IPS-18c (cell line): ENCODE data around the gene AXIN1.
"Not testable (repeated sequence)": the region's sequence is repeated elsewhere in the genome, so short reads cannot be mapped to it uniquely, and the experiment has no call there.

ENCODE experiments used
- H3K4me3 ChIP-seq: 2 replicates; pipeline ENCODE4 v1.7.0; 2013; ENCODE audit warnings: low read depth, mild to moderate bottlenecking, low read length, moderate library complexity; ENCODE audit not compliant: insufficient read depth
- H3K9me3 ChIP-seq: one replicate; pipeline ENCODE4 v1.6.1; 2013; ENCODE audit warnings: mild to moderate bottlenecking, low read length, moderate library complexity; ENCODE audit not compliant: control insufficient read depth, insufficient read depth

The AXIN1 gene

GRCh38 chr16:346587-346986, 5.9 kb downstream of the AXIN1 start:
- no peak overlapping the region for H3K4me3 ChIP-seq

GRCh38 chr16:345772-346171, 6.8 kb downstream of the AXIN1 start:
- Histone ChIP-seq H3K9me3 (peaks cover 2% of the 10 kb centered on the region), H3K4me3 (no peak overlapping the region)

More at GRCh38 chr16:346587-346986, 5.9 kb downstream of the AXIN1 start:
- H3K9me3 ChIP-seq = peaks cover 2% of the 10 kb centered on the region

- H3K4me3 ChIP-seq = no peak overlapping the region
- H3K9me3 ChIP-seq = peaks cover 2% of the 10 kb centered on the region
Measured at GRCh38 chr16:342455-343213, 9.9 kb downstream of the AXIN1 start.

GRCh38 chr16:341974-342336, 10.6 kb downstream of the AXIN1 start:
- H3K4me3 ChIP-seq = not testable (repeated sequence)

GRCh38 chr16:341095-341973, 11.2 kb downstream of the AXIN1 start:
- not testable (repeated sequence) for H3K9me3 ChIP-seq, H3K4me3 ChIP-seq

More at GRCh38 chr16:341974-342336, 10.6 kb downstream of the AXIN1 start:
- H3K9me3 ChIP-seq = not testable (repeated sequence)

- Histone ChIP-seq H3K9me3 (peaks cover 2% of the 10 kb centered on the region), H3K4me3 (no peak overlapping the region)
Measured at GRCh38 chr16:340370-341091, 12.0 kb downstream of the AXIN1 start.

- Histone ChIP-seq H3K9me3 (peaks cover 2% of the 10 kb centered on the region), H3K4me3 (no peak overlapping the region)
Measured at GRCh38 chr16:339680-340079, 12.8 kb downstream of the AXIN1 start.

- Histone ChIP-seq H3K9me3 (peaks cover 2% of the 10 kb centered on the region), H3K4me3 (no peak overlapping the region)
Measured at GRCh38 chr16:337975-338575, 14.4 kb downstream of the AXIN1 start.

- Histone ChIP-seq H3K9me3 (no peaks in the 10 kb centered on the region), H3K4me3 (no peak overlapping the region)
Measured at GRCh38 chr16:337437-337836, 15.1 kb downstream of the AXIN1 start.

GRCh38 chr16:336269-336668, 16.3 kb downstream of the AXIN1 start:
- H3K4me3 ChIP-seq = no peak overlapping the region
- H3K9me3 ChIP-seq = no peaks in the 10 kb centered on the region

- H3K9me3 ChIP-seq, H3K4me3 ChIP-seq: not testable (repeated sequence)
Measured at GRCh38 chr16:334861-335632, 17.5 kb downstream of the AXIN1 start.

- not testable (repeated sequence) for H3K9me3 ChIP-seq, H3K4me3 ChIP-seq
Measured at GRCh38 chr16:334164-334832, 18.2 kb downstream of the AXIN1 start.

GRCh38 chr16:333406-334094, 19.0 kb downstream of the AXIN1 start:
- no peaks in the 10 kb centered on the region for H3K9me3 ChIP-seq
- no peak overlapping the region for H3K4me3 ChIP-seq

- H3K9me3 ChIP-seq, H3K4me3 ChIP-seq: not testable (repeated sequence)
Measured at GRCh38 chr16:331181-331814, 21.2 kb downstream of the AXIN1 start.

- H3K4me3 ChIP-seq = no peak overlapping the region
- no peaks in the 10 kb centered on the region for H3K9me3 ChIP-seq
Measured at GRCh38 chr16:330741-331140, 21.8 kb downstream of the AXIN1 start.
